IMR-90 (cell line): ENCODE results near the gene GRID1. TPM values are rescaled to one million over a fixed set of nuclear protein-coding genes. Genes with fewer than 3 reads are reported as not detected.

ENCODE experiments used
- ATAC-seq: fragments of 200-7000 bp; cut with Tn5 transposase; 2 replicates; pipeline ENCODE4 v1.9.1; 2020; ENCODE audit warnings: low read depth, mild to moderate bottlenecking, moderate library complexity
- BruUV-seq: library from RNA; stranded (reverse); fragments of 400-500 nt; replicated peaks from 2 replicates; lab custom pipeline; 2021; lab: Mats Ljungman, UMichigan
- CTCF ChIA-PET: fragments of 300-600 bp; formaldehyde crosslinking; extraction: SDS; loops from one replicate; lab custom pipeline; 2021; ENCODE audit warnings: antibody characterized with exemption; lab: Yijun Ruan, JAX
- POLR2A ChIA-PET: fragments of 300-600 bp; sonication (Branson Sonifier 250); formaldehyde crosslinking; loops from one replicate; lab custom pipeline; 2022; ENCODE audit warnings: antibody characterized with exemption; ENCODE audit not compliant: unreplicated experiment; lab: Charles Lee
- DNase-seq: peaks from one replicate; pipeline ENCODE4 v3.0.0; 2013
- H2AFZ ChIP-seq: replicated peaks from 2 replicates; pipeline ENCODE3; 2013; ENCODE audit warnings: low read length, mild to moderate bottlenecking; ENCODE audit not compliant: poor library complexity
- H2AK5ac ChIP-seq: 2 replicates; pipeline ENCODE4 v1.6.1; 2013; ENCODE audit warnings: low read depth, low read length, inconsistent platforms
- H2AK9ac ChIP-seq: replicated peaks from 2 replicates; pipeline ENCODE3; 2013; ENCODE audit warnings: mild to moderate bottlenecking, low read depth, low read length, moderate library complexity; ENCODE audit not compliant: poor library complexity
- H2BK120ac ChIP-seq: 2 replicates; pipeline ENCODE4 v1.6.1; 2013; ENCODE audit warnings: low read depth, low read length, inconsistent platforms
- H2BK15ac ChIP-seq: 3 replicates; pipeline ENCODE4 v1.6.1; 2013; ENCODE audit warnings: low read depth, low read length, inconsistent platforms
- H2BK20ac ChIP-seq: 2 replicates; pipeline ENCODE4 v1.6.1; 2013; ENCODE audit warnings: low read depth, mild to moderate bottlenecking, inconsistent platforms, low read length, moderate library complexity
- H2BK5ac ChIP-seq: 2 replicates; pipeline ENCODE4 v1.6.1; 2013; ENCODE audit warnings: mild to moderate bottlenecking, low read depth, low read length, inconsistent platforms; ENCODE audit not compliant: poor library complexity, severe bottlenecking
- H3K14ac ChIP-seq: replicated peaks from 2 replicates; pipeline ENCODE4 v1.6.1; 2013; ENCODE audit warnings: low read depth, low read length, inconsistent platforms
- H3K18ac ChIP-seq: 2 replicates; pipeline ENCODE4 v1.6.1; 2013; ENCODE audit warnings: low read depth, low read length, control low read depth
- H3K23ac ChIP-seq: 2 replicates; pipeline ENCODE4 v1.6.1; 2013; ENCODE audit warnings: low read depth, low read length, inconsistent platforms
- H3K27ac ChIP-seq: 2 replicates; pipeline ENCODE4 v1.5.1; 2013; ENCODE audit warnings: mild to moderate bottlenecking, control low read depth, low read length; ENCODE audit not compliant: insufficient read depth
- H3K27me3 ChIP-seq: 2 replicates; pipeline ENCODE4 v1.6.1; 2013; ENCODE audit warnings: low read length; ENCODE audit not compliant: control insufficient read depth, insufficient read depth
- H3K36me3 ChIP-seq: 2 replicates; pipeline ENCODE4 v1.6.1; 2013; ENCODE audit warnings: low read length, mixed read lengths; ENCODE audit not compliant: control insufficient read depth, insufficient read depth
- H3K4ac ChIP-seq: 2 replicates; pipeline ENCODE4 v1.6.1; 2013; ENCODE audit warnings: low read depth, low read length, inconsistent platforms
- H3K4me1 ChIP-seq: 2 replicates; pipeline ENCODE4 v1.6.1; 2013; ENCODE audit warnings: low read length, mixed read lengths; ENCODE audit not compliant: control insufficient read depth, insufficient read depth
- H3K4me2 ChIP-seq: 2 replicates; pipeline ENCODE4 v1.6.1; 2013; ENCODE audit warnings: low read depth, mild to moderate bottlenecking, control low read depth, low read length, moderate library complexity
- H3K4me3 ChIP-seq: 2 replicates; pipeline ENCODE4 v1.5.1; 2013; ENCODE audit warnings: low read depth, mild to moderate bottlenecking, control low read depth, low read length, moderate library complexity; ENCODE audit not compliant: insufficient read depth
- H3K56ac ChIP-seq: 2 replicates; pipeline ENCODE4 v1.6.1; 2013; ENCODE audit warnings: low read length, inconsistent platforms; ENCODE audit not compliant: insufficient read depth; ENCODE audit errors: extremely low read depth
- H3K79me1 ChIP-seq, 2 experiments: 2 replicates each; pipeline ENCODE4 v1.6.1; 2013; ENCODE audit warnings: low read length in 2 of 2, inconsistent platforms in 1 of 2, low read depth in 1 of 2
- H3K9ac ChIP-seq: 2 replicates; pipeline ENCODE4 v1.6.1; 2013; ENCODE audit warnings: low read depth, low read length, control low read depth
- H3K9me1 ChIP-seq: 2 replicates; pipeline ENCODE4 v1.6.1; 2013; ENCODE audit warnings: low read length, inconsistent platforms; ENCODE audit not compliant: insufficient read depth
- H3K9me3 ChIP-seq: 2 replicates; pipeline ENCODE4 v1.6.1; 2013; ENCODE audit warnings: low read length; ENCODE audit not compliant: control insufficient read depth, insufficient read depth
- H4K20me1 ChIP-seq: 2 replicates; pipeline ENCODE4 v1.6.1; 2013; ENCODE audit warnings: low read length, inconsistent platforms; ENCODE audit not compliant: insufficient read depth
- H4K5ac ChIP-seq: 2 replicates; pipeline ENCODE4 v1.6.1; 2013; ENCODE audit warnings: mild to moderate bottlenecking, low read depth, low read length, control low read depth
- H4K8ac ChIP-seq, 2 experiments: 2 replicates each; pipeline ENCODE4 v1.6.1; 2013; ENCODE audit warnings: low read depth in 2 of 2, low read length in 2 of 2, control low read depth in 1 of 2, inconsistent platforms in 1 of 2
- H4K91ac ChIP-seq: 2 replicates; pipeline ENCODE4 v1.6.1; 2013; ENCODE audit warnings: low read depth, low read length, inconsistent platforms; ENCODE audit not compliant: insufficient read depth
- BHLHE40 ChIP-seq: fragments of 150-350 bp; IDR thresholded peaks from 2 replicates; pipeline ENCODE4 v1.6.1; 2016; ENCODE audit warnings: mild to moderate bottlenecking, low read depth, low read length
- CEBPB ChIP-seq: IDR thresholded peaks from 2 replicates; pipeline ENCODE4 v1.6.1; 2012; ENCODE audit warnings: low read depth, low read length, improper control_type of control experiment
- CHD1 ChIP-seq: IDR thresholded peaks from 2 replicates; pipeline ENCODE4 v1.6.1; 2012; ENCODE audit warnings: low read depth, low read length, improper control_type of control experiment
- FOS ChIP-seq: fragments of 150-350 bp; IDR thresholded peaks from 2 replicates; pipeline ENCODE4 v1.6.1; 2016; ENCODE audit warnings: low read depth, low read length
- MAFK ChIP-seq: IDR thresholded peaks from 2 replicates; pipeline ENCODE4 v1.6.1; 2012; ENCODE audit warnings: low read depth, low read length, improper control_type of control experiment
- MAZ ChIP-seq: IDR thresholded peaks from 2 replicates; pipeline ENCODE4 v1.6.1; 2012; ENCODE audit warnings: low read depth, mild to moderate bottlenecking, low read length, improper control_type of control experiment, moderate library complexity, borderline replicate concordance
- MXI1 ChIP-seq: IDR thresholded peaks from 2 replicates; pipeline ENCODE4 v1.6.1; 2012; ENCODE audit warnings: low read depth, mild to moderate bottlenecking, low read length, moderate library complexity, borderline replicate concordance
- NFE2L2 ChIP-seq: fragments of 150-350 bp; IDR thresholded peaks from 2 replicates; pipeline ENCODE4 v1.6.1; 2016; ENCODE audit warnings: low read depth, mild to moderate bottlenecking, low read length
- POLR2A ChIP-seq: IDR thresholded peaks from 2 replicates; pipeline ENCODE4 v1.6.1; 2012; ENCODE audit warnings: mild to moderate bottlenecking, low read depth, low read length
- RAD21 ChIP-seq: IDR thresholded peaks from 2 replicates; pipeline ENCODE4 v1.6.1; 2012; ENCODE audit warnings: low read length, improper control_type of control experiment
- RCOR1 ChIP-seq: IDR thresholded peaks from 2 replicates; pipeline ENCODE4 v1.6.1; 2012; ENCODE audit warnings: mild to moderate bottlenecking, low read length, improper control_type of control experiment; ENCODE audit not compliant: insufficient replicate concordance
- RFX5 ChIP-seq: IDR thresholded peaks from 2 replicates; pipeline ENCODE4 v1.8.0; 2012; ENCODE audit warnings: low read depth, mild to moderate bottlenecking, low read length, moderate library complexity
- SMC3 ChIP-seq: fragments of 150-350 bp; IDR thresholded peaks from 2 replicates; pipeline ENCODE4 v1.6.1; 2016; ENCODE audit warnings: low read depth, mild to moderate bottlenecking, antibody characterized with exemption, low read length, moderate library complexity
- USF2 ChIP-seq: fragments of 150-350 bp; IDR thresholded peaks from 2 replicates; pipeline ENCODE4 v1.6.1; 2017; ENCODE audit warnings: mild to moderate bottlenecking, antibody characterized with exemption, low read length, low read depth
- WGBS, 2 experiments: methylation state at CpG; one replicate each; pipeline versions ENCODE4 v1.1.5 to v1.1.7; 2013; ENCODE audit warnings: missing lambda C conversion rate in 2 of 2; ENCODE audit not compliant: insufficient read length in 1 of 2; ENCODE audit errors: extremely low coverage in 2 of 2; 5-methylcytosine and 5-hydroxymethylcytosine counted together
- dilution Hi-C: fragments of 300-500 bp; cut with HindIII; formaldehyde crosslinking; loops from one replicate; pipeline ENCODE4 v1.14.3; 2018; ENCODE audit warnings: low sequenced_read_pairs; ENCODE audit not compliant: unreplicated experiment
- in situ Hi-C: fragments of 300-500 bp; cut with MboI; formaldehyde crosslinking; loops from 3 replicates; pipeline ENCODE4 v1.14.3; 2019; ENCODE audit warnings: low sequenced_read_pairs, inconsistent platforms, mixed read lengths
- intact Hi-C: fragments of 100-400 bp; cut with micrococcal nuclease; formaldehyde crosslinking; loops from 2 replicates; pipeline ENCODE4 v1.10.0; 2022
- polyA plus RNA-seq, 3 experiments: library from polyadenylated mRNA; depleted of rRNA; stranded (reverse); fragments of >200 nt; gene quantifications; 2 replicates each; pipeline ENCODE4 v1.2.3, GENCODE V29; 2012; ENCODE audit warnings: low replicate concordance in 1 of 3
- total RNA-seq: library from RNA; depleted of rRNA; stranded (reverse); fragments of >200 nt; gene quantifications from 2 replicates; pipeline ENCODE4 v1.2.3, GENCODE V29; 2012
- TF ChIP-seq, protein P1 (sequence below): conservative IDR thresholded peaks from 2 replicates; pipeline ENCODE4 v1.5.1; 2012; ENCODE audit warnings: mild to moderate bottlenecking, low read depth, low read length, improper control_type of control experiment
- TF ChIP-seq, protein P2 (sequence below): fragments of 150-350 bp; IDR thresholded peaks from 2 replicates; pipeline ENCODE4 v1.6.1; 2016; ENCODE audit warnings: low read depth, mild to moderate bottlenecking, low read length, moderate library complexity, borderline replicate concordance

The GRID1 gene
- total and polyA plus RNA-seq, 2 of the 4 experiments (the other 2 are of a cell fraction), result not detected

DNA sequence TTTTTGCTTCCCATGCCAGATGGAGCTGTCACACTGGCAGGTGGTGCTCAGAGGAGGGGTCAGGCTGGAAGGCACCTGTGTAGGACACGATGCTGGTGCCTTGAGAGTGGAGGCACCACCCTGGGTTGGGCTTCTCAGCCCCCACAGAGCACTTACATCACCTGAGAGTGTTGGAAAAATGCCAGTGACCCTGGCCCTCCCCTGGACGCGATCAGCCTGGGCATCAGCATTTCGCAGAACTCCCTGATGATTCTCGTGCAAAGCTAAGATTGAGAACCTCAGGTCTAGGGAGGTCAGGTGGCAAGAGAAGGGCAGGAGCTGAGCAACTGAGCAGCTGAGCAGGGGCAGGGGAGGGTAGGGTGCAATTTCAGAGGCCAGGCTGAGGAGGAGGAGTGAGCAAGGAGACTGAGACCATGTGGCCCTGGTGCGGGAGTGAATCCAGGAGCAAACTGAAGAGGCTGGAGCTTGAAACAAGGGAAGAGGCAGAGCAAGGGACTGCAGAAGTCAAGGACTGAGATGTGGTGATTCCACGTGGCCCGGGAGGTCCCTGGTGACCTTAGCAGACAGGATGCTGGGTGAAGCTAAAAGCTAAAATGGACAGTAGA lies 24.7 kb upstream of the GRID1 start:
- Histone ChIP-seq H2AK9ac (no peak overlapping the region), H3K27ac (no peak overlapping the region), H3K4me1 (no peaks in the 10 kb centered on the region; the same call in 1 of the 2 replicates), H2AFZ (no peak overlapping the region), H4K8ac (no peak overlapping the region), H3K36me3 (no peaks in the 10 kb centered on the region), H3K18ac (no peak overlapping the region), H2BK120ac (no peak overlapping the region), H3K4me3 (no peak overlapping the region), H2BK15ac (no peak overlapping the region), H2AK5ac (no peak overlapping the region), H3K4me2 (no peak overlapping the region), H3K27me3 (peaks cover 49% of the 10 kb centered on the region), H3K9me1 (no peaks in the 10 kb centered on the region), H3K14ac (no peak overlapping the region), H4K91ac (no peak overlapping the region), H3K23ac (no peak overlapping the region), H3K9ac (no peak overlapping the region), H3K79me1 (no peaks in the 10 kb centered on the region), H4K5ac (no peak overlapping the region), H4K20me1 (no peaks in the 10 kb centered on the region; the same call in 1 of the 2 replicates), H3K4ac (no peak overlapping the region), H3K9me3 (no peaks in the 10 kb centered on the region), H2BK5ac (no peak overlapping the region), H3K56ac (no peak overlapping the region), H2BK20ac (no peak overlapping the region)
- WGBS, 2 experiments, result 50% methylated on average over 1 of the region's 8 CpGs; no CpG with 5 or more reads in 1 of the 2 experiments
- in situ Hi-C loops, result no loop called here
- TF ChIP-seq RFX5 (no peak), CEBPB (no peak), MAZ (no peak), MXI1 (no peak), SMC3 (no peak), RCOR1 (no peak), FOS (no peak), USF2 (no peak), NFE2L2 (no peak), BHLHE40 (no peak), RAD21 (no peak), MAFK (no peak), POLR2A (no peak), CHD1 (no peak)
- TF ChIP-seq, protein P1, sequence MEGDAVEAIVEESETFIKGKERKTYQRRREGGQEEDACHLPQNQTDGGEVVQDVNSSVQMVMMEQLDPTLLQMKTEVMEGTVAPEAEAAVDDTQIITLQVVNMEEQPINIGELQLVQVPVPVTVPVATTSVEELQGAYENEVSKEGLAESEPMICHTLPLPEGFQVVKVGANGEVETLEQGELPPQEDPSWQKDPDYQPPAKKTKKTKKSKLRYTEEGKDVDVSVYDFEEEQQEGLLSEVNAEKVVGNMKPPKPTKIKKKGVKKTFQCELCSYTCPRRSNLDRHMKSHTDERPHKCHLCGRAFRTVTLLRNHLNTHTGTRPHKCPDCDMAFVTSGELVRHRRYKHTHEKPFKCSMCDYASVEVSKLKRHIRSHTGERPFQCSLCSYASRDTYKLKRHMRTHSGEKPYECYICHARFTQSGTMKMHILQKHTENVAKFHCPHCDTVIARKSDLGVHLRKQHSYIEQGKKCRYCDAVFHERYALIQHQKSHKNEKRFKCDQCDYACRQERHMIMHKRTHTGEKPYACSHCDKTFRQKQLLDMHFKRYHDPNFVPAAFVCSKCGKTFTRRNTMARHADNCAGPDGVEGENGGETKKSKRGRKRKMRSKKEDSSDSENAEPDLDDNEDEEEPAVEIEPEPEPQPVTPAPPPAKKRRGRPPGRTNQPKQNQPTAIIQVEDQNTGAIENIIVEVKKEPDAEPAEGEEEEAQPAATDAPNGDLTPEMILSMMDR, result no peak
- TF ChIP-seq, protein P2, sequence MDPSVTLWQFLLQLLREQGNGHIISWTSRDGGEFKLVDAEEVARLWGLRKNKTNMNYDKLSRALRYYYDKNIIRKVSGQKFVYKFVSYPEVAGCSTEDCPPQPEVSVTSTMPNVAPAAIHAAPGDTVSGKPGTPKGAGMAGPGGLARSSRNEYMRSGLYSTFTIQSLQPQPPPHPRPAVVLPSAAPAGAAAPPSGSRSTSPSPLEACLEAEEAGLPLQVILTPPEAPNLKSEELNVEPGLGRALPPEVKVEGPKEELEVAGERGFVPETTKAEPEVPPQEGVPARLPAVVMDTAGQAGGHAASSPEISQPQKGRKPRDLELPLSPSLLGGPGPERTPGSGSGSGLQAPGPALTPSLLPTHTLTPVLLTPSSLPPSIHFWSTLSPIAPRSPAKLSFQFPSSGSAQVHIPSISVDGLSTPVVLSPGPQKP, result no peak
- intact Hi-C loops, result no loop called here
- POLR2A ChIA-PET, result no interaction called here
- CTCF ChIA-PET, result interaction anchor here (0.6 kb wide), 1 partner anchor 198 kb away, joined by 3 read pairs; no protein-coding TSS in a partner anchor
- no peak for ATAC-seq
- DNase-seq, result no peak
- dilution Hi-C loops, result no loop called here
- BruUV-seq, result no TSS peak
